HG02970 (cell line): ENCODE measurements around the gene OSBPL9.
"Not testable (repeated sequence)": the region's sequence is repeated elsewhere in the genome, so short reads cannot be mapped to it uniquely, and the experiment has no call there.

Source experiments
- ATAC-seq: cut with Tn5 transposase; IDR thresholded peaks from one replicate; pipeline ENCODE4 v1.9.1; 2021; ENCODE audit warnings: mild to moderate bottlenecking, moderate library complexity, moderate number of reproducible peaks; ENCODE audit not compliant: unreplicated experiment, low FRiP score

OSBPL9 gene

DNA sequence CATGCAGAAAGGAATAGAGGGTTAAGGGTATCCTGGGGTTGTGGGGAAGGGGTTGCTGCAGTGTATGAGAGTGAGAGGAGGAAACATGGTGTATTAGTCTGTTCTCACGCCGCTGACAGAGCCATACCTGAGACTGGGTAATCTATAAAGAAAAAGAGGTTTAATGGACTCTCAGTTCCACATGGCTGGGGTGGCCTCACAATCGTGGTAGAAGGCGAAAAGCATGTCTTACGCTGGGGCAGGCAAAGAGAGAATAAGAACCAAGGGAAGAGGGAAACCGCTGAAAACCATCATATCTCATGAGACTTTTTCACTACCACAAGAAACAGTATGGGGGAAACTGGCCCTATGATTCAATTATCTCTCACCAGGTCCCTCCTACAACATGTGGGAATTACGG, 17.7 kb downstream of the OSBPL9 start:
- no peak for ATAC-seq

DNA sequence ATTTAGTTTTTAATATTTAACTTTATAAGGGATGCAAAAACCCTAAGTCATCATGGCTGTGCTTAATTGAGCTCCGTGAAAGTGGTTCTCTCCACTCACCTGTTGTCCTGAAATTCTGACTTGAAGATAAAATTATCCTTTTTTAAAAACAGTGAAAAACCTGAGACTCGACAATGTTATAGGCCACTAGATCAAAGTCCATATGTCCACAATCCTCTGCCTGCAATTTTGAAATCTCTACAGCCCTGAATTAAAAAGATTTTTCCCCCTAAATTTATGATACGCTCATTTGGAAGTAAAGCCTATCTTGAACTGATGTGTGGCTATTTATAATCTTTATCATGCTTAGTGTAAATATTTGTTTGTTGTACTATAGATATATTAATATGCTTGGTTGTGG, 18.7 kb downstream of the OSBPL9 start:
- no peak for ATAC-seq

DNA sequence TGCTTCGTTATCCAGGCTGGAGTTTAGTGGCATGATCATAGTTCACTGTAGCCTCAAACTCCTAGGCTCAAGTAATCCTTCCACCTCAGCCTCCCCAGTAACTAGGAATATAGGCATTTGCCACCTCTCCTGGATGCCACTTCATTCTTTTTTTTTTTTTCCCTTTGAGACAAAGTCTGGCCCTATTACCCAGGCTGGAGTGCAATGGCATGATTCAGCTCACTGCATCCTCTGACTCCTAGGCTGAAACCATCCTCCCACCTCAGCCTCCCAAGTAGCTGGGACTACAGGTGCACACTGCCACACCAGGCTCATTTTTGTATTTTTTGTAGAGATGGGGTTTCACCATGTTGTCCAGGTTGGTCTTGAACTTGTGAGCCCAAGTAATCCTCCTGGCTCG, 19.3 kb downstream of the OSBPL9 start:
- ATAC-seq, result no peak

DNA sequence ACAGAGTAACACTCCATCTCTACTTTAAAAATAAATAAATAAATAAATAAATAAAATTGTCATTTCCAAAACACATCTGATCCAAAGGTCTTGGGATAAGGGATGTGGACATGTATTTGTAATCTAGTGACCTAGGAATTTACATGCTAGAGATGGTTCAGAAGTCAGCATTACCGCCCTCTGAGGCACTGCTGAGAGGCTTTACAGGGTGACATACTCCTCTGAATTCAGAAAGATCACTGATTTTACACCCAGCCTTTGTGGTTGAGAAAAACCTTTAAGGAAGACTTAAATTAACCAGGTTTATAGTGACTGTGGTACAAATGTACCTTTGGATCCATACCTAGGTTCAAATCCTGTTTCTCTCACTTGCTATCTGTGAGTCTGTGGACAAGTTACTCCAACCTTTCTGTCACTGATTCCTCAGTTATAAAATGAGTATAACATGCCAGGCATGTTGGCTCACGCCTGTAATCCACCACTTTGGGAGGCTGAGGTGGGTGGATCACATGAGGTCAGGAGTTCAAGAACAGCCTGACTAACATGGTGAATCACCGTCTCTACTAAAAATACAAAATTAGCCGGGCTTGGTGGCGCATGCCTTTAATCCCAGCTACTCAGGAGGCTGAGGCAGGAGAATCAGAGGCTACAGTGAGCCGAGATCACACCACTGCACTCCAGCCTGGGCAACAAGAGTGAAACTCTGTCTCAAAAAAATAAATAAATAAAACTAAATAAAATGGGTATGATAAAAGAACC, 20.1 kb downstream of the OSBPL9 start:
- ATAC-seq, result no peak

DNA sequence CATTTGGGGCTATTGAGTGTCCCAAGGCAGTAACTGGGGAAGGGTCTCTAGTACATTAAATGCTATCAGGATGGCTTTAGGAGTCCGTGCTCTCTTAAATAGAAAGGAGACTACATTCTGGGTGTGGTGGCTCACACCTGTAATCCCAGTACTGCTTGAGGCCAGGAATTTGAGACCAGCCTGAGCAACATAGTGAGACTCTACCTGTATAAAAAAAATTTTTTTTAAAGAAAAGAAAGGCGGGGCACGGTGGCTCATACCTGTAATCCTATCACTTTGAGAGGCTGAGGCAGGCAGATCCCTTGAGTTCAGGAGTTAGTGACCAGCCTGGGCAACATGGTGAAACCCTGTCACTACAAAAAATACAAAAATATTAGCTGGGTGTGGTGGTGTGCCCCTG, 21.5 kb downstream of the OSBPL9 start:
- no peak for ATAC-seq

DNA sequence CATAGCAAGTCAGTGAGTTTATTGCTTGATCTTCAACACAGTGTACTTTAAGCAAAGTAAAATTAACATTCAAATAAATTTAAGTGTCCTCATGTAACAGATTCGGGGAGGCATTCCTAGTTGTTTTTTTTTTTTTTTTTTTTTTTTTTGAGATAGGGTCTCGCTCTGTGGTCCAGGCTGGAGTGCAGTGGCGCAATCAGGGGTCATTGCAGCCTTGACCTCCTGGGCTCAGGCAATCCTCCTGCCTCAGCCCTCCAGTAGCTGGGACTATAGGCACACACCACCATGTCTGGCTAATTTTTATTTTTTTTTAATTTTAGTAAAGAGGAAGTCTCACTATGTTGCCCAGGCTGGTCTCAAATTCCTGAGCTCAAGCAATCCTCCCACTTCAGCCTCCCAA, 22.8 kb downstream of the OSBPL9 start:
- no peak for ATAC-seq

DNA sequence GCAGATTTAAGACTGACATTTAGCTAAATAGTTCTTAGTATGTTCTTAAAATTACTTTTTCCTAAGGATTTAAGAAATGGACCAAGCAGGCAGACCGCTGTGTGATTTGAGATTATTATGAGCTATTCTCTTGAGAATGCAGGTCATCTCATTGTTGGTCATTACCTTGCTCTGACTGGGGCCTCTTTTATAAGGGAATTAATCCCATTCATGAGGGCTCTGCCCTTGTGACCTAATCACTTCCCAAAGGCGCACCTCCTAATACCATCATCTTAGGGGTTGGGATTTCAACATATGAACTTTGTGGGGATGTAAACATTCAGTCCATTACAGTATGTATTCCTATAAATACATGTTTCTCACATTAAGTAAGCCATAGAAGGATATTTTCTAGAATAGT, 24.2 kb downstream of the OSBPL9 start:
- ATAC-seq, result no peak

DNA sequence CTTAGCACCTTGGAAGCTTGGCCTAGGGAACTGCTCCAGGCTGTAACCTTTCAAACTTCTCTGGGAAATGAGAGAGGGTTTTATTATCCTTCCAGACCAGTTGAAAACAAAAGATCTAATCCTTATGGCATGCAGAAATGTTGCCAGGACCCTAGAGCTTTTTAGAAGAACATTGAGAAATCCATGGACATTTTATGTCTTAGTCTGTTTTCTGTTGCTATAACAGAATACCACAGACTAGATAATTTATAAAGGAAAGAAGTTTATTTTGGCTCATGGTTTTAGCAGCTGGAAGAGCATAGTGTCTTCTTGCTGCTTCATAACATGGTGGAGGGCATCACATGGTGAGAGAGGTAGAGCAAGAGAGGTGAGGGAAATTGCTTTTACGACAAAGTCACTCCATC, 25.8 kb downstream of the OSBPL9 start:
- ATAC-seq, result no peak

DNA sequence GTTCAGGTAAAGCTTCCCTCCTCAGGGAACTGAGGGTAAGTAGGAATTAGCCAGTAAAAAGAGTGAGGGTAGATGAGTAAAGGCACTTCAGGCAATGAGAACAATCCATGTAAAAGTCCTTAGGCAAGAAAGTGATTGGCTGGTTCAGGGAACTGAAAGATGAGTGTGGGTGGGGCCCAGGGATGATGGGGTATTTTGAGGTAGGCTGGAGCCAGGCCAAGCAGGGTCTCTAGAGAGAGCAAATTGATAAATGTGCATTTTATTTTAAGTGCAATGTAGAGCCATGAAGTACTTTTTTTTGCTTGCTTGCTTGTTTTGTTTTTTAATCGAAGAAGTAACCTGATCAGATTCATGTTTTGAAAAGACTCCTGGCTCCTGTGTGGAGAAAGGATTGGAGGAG, 26.5 kb downstream of the OSBPL9 start:
- no peak for ATAC-seq

DNA sequence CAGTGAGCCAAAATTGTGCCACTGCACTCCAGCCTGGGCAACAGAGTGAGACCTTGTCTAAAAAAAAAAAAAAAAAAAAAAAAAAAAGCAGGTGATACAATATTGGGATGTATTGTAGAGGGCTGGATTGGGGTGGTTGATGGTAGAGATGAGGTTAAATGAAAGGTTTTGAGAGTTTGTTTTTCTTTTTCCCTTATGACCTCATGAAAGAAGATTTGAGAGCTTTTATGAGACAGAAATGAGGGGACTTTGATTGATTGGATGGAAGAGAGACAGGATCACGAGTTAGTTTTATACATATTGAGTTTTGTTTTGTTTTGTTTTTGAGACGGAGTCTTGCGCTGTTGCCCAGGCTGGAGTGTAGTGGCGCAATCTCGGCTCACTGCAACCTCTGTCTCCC, 27.1 kb downstream of the OSBPL9 start:
- ATAC-seq, result no peak

DNA sequence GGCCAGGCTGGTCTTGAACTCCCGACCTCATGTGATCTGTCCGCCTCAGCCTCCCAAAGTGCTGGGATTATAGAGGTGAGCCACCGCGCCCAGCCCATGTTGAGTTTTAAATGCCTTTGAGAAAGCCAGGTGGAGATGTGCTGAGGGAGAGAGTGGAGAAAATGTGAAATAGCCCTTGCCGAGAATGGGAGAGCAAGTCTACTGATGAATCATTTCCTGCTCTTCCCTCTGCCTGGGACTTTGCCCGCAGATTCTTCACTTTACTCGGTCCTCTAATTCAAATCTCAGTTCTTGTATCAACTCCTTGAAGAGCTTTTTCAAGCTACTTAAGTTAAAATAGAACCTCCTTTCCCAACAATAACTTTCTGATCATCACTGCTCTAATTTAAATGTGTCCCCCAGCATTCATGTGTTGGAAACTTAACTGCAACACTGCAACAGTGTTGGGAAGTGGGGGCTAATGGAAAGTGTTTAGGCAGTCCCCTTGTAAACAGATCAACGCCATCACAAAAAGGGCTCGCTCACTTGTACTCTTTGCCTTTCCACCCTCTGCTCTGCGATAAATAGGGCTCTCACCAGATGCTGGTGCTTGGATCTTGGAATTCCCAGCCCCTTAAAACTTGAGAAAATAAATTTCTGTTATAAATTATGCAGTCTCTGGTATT, 27.8 kb downstream of the OSBPL9 start:
- no peak for ATAC-seq

DNA sequence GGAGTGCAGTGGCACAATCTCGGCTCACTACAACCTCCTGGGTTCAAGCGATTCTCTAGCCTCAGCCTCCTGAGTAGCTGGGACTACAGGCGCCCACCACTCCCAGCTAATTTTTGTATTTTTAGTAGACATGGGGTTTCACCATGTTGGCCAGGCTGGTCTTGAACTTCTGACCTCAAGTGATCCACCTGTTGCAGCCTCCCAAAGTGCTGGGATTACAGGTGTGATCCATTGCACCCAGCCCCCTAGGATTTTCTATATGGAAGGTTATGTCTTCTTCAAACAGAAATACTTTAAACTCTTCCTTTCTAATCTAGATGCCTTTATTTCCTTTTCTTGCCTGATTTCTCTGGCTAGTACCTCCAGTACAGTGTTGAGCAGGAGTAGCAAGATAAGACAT, 29.7 kb downstream of the OSBPL9 start:
- ATAC-seq, result not testable (repeated sequence)

DNA sequence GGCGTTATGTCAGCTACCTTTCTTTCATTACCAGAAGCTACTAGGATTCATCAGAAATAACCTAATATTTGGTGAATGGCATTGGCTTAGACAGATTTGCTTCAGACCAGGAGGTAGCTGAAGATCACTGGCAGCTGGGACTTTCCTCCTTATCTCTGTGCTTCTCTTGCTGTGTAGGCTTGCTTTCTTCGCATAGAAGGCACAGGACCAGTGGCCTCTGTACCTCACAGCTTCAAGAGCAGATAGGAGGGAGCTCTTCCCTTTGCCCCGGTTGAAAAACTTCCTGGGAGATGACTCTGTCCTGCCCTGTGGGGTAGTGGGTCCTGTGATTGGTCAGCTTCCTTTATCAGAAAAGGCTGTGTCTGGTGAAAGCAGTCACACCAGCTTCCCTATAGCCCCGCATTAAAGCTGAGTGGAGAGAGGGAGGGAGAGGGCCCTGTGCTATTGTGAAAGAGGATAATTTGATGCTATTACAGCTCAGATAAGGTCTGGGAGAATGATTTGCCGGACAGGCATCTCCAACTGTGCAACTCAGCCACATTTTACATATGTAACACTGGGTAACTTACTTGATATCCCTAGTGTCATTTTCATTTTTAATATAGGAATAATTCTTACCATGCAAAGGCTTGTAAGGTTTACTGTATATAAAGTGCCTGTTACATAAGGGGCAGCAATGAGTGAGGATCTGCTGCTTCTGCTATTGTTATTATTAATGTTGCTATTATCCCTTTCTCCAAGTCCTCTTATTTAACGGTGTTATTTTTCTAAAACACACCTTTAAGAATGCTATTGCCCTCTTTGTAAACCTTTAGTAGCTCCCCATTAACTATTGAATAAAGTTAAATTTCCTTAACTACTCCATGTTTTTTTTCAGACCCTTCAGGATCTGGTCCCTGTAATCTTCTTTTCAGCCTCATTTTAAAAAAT, 31.6 kb downstream of the OSBPL9 start:
- no peak for ATAC-seq

DNA sequence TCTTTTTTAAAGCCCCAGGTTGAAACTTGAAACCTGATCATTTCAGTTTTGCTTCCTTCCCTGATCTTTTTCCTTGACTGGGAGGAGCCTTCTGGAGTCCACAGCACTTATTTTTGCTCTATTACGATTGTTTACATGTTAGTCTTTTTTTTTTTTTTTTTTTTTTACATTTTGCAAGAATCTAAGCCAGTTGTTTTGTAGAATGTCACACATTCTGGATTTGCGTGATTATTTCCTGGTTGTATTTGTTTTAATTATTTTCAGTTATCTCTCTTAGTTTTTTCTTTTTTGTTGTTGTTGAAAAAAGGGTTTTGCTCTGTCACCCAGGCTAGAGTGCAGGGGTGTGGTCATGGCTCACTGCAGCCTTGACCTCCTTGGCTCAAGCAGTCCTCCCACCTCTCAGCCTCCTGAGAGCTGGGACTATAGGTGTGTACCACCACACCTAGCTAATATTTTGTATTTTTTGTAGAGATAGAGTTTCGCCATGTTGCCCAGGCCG, 32.8 kb downstream of the OSBPL9 start:
- no peak for ATAC-seq

DNA sequence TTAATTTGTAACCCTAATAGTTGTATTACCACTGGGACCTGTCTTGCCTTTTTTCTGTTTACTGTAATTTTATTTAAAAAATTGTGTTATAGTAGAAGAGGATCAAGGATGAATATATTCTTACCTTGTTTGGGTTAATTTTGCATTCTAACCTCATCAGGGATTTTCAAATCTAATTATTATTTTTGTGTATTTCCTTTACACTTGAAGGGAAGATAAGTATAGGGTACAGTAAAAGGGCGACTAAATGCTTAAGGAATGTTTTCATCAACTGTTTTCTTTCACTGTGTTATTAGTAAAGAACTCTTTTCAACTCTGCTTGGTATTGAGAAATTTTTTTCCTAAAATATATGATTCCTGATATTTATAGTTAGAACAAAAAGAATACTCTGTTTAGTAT, 33.3 kb downstream of the OSBPL9 start:
- ATAC-seq, result no peak

DNA sequence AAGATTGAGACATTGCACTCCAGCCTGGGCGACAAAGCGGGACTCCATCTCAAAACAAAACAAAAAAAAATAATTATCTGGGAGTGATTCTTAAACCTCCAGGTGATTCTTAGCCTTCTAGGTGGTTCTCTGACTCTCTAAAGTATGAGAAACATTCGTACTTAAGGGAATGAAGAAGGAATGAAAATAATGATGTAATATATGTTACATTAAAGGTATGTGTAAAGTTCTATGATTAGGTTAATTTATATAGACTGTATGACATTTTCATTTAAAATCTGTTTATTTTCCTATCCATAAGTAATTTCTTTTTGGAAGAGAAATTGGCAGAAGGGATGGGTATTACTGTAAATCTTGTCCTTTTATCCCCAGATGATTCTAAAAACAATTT, 34.7 kb downstream of the OSBPL9 start:
- ATAC-seq, result no peak

DNA sequence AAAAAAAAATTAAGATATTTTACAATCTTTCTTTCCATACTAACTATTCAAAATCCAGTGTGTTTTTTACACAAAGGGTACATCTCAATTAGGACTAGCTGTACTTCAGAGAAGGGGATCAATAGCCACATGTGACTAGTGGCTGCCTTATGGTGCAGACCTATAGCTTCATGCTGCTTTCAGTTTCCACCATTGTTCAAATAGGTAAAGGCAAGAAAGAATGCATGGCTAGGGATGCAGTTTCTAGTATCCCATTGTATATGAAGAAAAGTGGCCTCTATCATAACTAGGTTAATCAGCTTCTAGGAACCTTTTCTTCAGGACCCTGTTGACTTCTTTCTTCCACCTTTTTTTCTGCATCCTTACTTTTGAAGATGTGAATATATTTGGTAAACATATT, 35.7 kb downstream of the OSBPL9 start:
- ATAC-seq, result no peak

DNA sequence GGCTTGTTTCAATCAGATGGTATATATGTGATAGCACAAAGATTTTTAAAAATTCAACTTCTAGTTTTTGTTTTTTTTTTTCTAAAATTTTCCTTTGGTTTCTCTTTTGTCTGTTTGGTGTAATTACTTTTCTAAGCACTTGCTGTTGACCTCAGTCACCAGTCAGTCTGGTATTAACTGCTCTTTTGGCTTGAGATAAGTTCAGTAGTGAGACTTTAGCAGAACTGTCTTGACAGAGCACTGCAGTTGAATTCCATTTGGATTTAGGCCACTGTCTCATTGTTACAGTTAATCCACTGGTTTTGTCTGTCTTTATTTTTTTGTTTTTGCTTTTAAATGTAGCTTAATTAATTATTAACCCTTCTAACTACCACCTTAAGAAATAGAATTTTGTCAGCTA, 36.2 kb downstream of the OSBPL9 start:
- ATAC-seq, result no peak

DNA sequence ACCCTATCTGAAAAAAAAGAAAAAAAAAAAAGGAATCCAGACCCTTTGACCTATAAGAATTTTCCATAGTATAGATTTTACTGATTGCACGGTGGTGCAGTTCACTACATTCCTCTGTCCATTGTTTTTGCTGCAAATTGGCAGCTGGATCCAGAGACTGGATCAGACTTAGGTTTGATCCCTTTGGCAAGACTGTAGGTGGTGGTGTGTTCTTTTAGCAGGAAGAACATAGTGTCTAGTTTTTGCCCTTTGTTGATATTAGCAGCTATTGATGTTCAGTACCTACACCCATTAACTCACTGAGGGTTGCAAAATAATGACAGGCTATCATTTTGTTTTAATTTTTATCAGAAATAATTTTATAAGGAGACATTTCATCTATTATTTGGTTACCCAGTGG, 37.1 kb downstream of the OSBPL9 start:
- ATAC-seq, result no peak

DNA sequence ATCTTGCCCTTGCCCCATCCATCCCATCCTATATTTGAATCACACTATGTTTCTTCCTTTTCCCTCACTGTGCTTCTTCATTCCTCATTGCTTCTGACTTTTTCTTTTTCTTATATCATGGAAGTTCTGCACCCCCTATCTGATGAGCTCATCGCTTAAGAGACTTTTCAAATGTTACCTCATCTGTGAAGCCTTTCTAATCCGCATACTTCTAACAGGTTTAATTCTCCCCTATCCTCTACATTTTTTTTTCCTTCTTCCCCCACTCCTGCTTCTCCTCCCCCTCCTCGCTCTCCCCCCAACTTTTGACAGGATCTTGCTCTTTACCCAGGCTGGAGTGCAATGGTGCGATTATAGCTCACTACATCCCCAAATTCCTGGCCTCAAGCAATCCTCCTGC, 39.5 kb downstream of the OSBPL9 start:
- no peak for ATAC-seq

DNA sequence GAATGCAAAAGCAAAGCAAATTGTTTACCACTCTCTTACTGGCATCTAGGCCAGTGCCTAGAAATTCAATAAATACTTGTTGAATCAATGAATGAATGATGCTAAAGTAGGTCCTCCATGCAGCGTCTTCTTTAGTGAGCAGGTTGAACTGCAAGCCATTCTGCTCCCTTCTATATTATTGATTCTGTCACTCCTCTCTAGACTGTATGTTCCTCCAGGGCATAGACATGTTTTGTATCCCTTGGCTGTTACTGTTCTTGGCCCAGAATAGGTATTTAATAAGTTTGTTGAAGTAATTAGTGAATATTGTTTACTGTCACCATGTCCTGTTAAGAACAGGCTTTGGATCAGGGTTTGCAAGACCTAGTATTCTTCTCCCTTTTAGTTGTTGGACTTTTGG, 43.7 kb downstream of the OSBPL9 start:
- no peak for ATAC-seq
